HepG2 (cell line): ENCODE data around the gene FRRS1. TPM values are rescaled to one million over a fixed set of nuclear protein-coding genes. Genes with fewer than 3 reads are reported as not detected.

ENCODE experiments used
- EP300 ChIP-seq, 3 experiments: sonication (generic) in 1 of 3; formaldehyde crosslinking in 1 of 3; IDR thresholded peaks; 2 replicates each; pipeline versions ENCODE4 v1.5.1 to v1.6.1; 2011 to 2020; ENCODE audit warnings: low read depth in 2 of 3, low read length in 2 of 3, borderline replicate concordance in 1 of 3, improper control_type of control experiment in 1 of 3, mild to moderate bottlenecking in 1 of 3, missing genetic modification reagents in 1 of 3, moderate library complexity in 1 of 3
- FOXA1 ChIP-seq, 2 experiments: fragments of 450-650 bp in 1 of 2; sonication (generic) in 1 of 2; formaldehyde crosslinking in 1 of 2; IDR thresholded peaks; 2 replicates each; pipeline versions ENCODE4 v1.4.0 to v1.6.1; 2016 to 2020; ENCODE audit warnings: missing genetic modification reagents in 1 of 2
- FOXA3 ChIP-seq: IDR thresholded peaks from 2 replicates; pipeline ENCODE4 v1.6.1; 2016; ENCODE audit warnings: missing genetic modification reagents, missing compliant biosample characterization
- GATAD2A ChIP-seq: IDR thresholded peaks from 2 replicates; pipeline ENCODE4 v1.6.1; 2016
- MED1 ChIP-seq: sonication (generic); formaldehyde crosslinking; IDR thresholded peaks from 2 replicates; pipeline ENCODE4 v1.4.0; 2020; ENCODE audit warnings: missing genetic modification reagents
- PAXIP1 ChIP-seq: sonication (generic); formaldehyde crosslinking; conservative IDR thresholded peaks from 2 replicates; pipeline ENCODE4 v1.4.0; 2020; ENCODE audit warnings: mild to moderate bottlenecking, missing genetic modification reagents, moderate library complexity
- POGZ ChIP-seq: sonication (generic); formaldehyde crosslinking; IDR thresholded peaks from 2 replicates; pipeline ENCODE4 v1.4.0; 2020; ENCODE audit warnings: mild to moderate bottlenecking, missing genetic modification reagents
- SIN3A ChIP-seq: IDR thresholded peaks from 2 replicates; pipeline ENCODE4 v1.6.1; 2011; ENCODE audit warnings: low read depth, mild to moderate bottlenecking, control low read depth, low read length, borderline replicate concordance
- SOX13 ChIP-seq, 3 experiments: fragments of 450-650 bp in 1 of 3; sonication (generic) in 1 of 3; formaldehyde crosslinking in 1 of 3; IDR thresholded peaks in 2 of 3; conservative IDR thresholded peaks in 1 of 3; 2 replicates each; pipeline versions ENCODE4 v1.5.0 to v1.6.1; 2016 to 2020; ENCODE audit warnings: antibody characterized with exemption in 1 of 3, mild to moderate bottlenecking in 1 of 3, missing compliant biosample characterization in 1 of 3, missing genetic modification reagents in 1 of 3, moderate library complexity in 1 of 3
- TBP ChIP-seq: sonication (generic); formaldehyde crosslinking; IDR thresholded peaks from 2 replicates; pipeline ENCODE4 v1.5.0; 2020; ENCODE audit warnings: missing genetic modification reagents
- ZBTB20 ChIP-seq: sonication (generic); formaldehyde crosslinking; IDR thresholded peaks from 2 replicates; pipeline ENCODE4 v1.8.1; 2023; ENCODE audit warnings: missing genetic modification reagents, low read depth, mild to moderate bottlenecking, borderline replicate concordance
- ZBTB38 ChIP-seq: sonication (generic); formaldehyde crosslinking; IDR thresholded peaks from 2 replicates; pipeline ENCODE4 v1.5.1; 2020; ENCODE audit warnings: mild to moderate bottlenecking, missing genetic modification reagents
- ZBTB44 ChIP-seq: sonication (generic); formaldehyde crosslinking; IDR thresholded peaks from 2 replicates; pipeline ENCODE4 v1.4.0; 2020; ENCODE audit warnings: missing genetic modification reagents
- ZNF414 ChIP-seq: sonication (generic); formaldehyde crosslinking; IDR thresholded peaks from 2 replicates; pipeline ENCODE4 v1.5.0; 2020; ENCODE audit warnings: missing genetic modification reagents
- ZNF646 ChIP-seq: sonication (generic); formaldehyde crosslinking; IDR thresholded peaks from 2 replicates; pipeline ENCODE4 v1.9.0; 2021; ENCODE audit warnings: mild to moderate bottlenecking, missing genetic modification reagents
- polyA plus RNA-seq, 8 experiments: library from polyadenylated mRNA; depleted of rRNA in 3 of 8; stranded (reverse) in 7 of 8; unstranded in 1 of 8; fragments of >200 nt; fragmentation: Illumina TruSeq in 4 of 8; extraction: Trizol in 4 of 8; gene quantifications; 2 replicates each; pipeline versions ENCODE4 v1.2.1 to v1.2.3, GENCODE V29; 2011 to 2016; ENCODE audit warnings: low read depth in 4 of 8, missing spikeins in 1 of 8, mixed read lengths in 1 of 8; ENCODE audit not compliant: insufficient read depth in 1 of 8
- total RNA-seq, 5 experiments: library from RNA; depleted of rRNA; stranded (reverse); fragments of >200 nt; fragmentation: Illumina TruSeq; extraction: Trizol; gene quantifications; 2 replicates each; pipeline ENCODE4 v1.2.3, GENCODE V29; 2016; ENCODE audit warnings: low read depth in 1 of 5

FRRS1 gene
- total and polyA plus RNA-seq, 2 of the 13 experiments (the other 11 are each of a cell fraction or from before 2014, with no cell fraction given): 22.6 to 23.4 TPM

DNA sequence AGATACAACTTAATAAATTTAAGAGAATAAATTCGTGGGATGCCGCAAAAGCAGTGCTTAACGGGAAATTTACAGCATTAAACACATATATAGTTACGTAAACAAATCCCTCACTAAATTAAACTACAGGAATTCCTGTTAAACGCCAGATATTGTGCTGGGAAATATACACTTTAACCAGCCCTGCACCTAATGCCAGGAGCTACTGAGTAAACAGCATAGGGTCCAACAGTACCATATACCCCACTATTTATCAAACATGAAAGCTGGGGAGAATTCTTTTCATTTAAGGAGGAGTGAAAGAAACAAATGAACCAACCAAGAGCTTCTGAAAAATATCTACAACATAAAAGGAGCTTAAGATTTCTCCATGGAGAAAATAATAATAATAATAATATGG lies 11.7 kb downstream of the FRRS1 start (continued):
- TF ChIP-seq EP300 (IDR thresholded peaks at IDR 0.05; ENCODE audit: low read depth in 2 of 2, low read length in 2 of 2): peak in 1 of 2 experiments; percentile 45; a peak in 1 of 4 replicates
- TF ChIP-seq EP300 (CRISPR knock-in tag; IDR thresholded peaks at IDR 0.05; ENCODE audit: borderline replicate concordance): no peak
- TF ChIP-seq TBP (CRISPR knock-in tag): no peak
- TF ChIP-seq SOX13 (IDR thresholded peaks at IDR 0.05): no peak
- 0 out of 4 replicates have a peak, but pooled peaks of 1 of the 2 experiments have one; percentile 54 for TF ChIP-seq SOX13 (CRISPR knock-in tag; conservative IDR thresholded peaks at IDR 0.05 in 1 of 2, IDR thresholded peaks at IDR 0.05 in 1 of 2)
- TF ChIP-seq ZBTB20 (CRISPR knock-in tag): peak; percentile 41; the same call in 1 of the 2 replicates
- TF ChIP-seq FOXA1 (IDR thresholded peaks at IDR 0.05): no peak
- TF ChIP-seq FOXA1 (CRISPR knock-in tag; IDR thresholded peaks at IDR 0.05): peak; percentile 66; the same call in 1 of the 2 replicates
- peak; percentile 81 for TF ChIP-seq FOXA3 (CRISPR knock-in tag)
- TF ChIP-seq SIN3A: no peak
- no peak for TF ChIP-seq ZNF646 (CRISPR knock-in tag)
- TF ChIP-seq ZBTB44 (CRISPR knock-in tag): no peak
- TF ChIP-seq ZBTB38 (CRISPR knock-in tag): no peak
- peak; percentile 50 for TF ChIP-seq MED1
- peak; percentile 60; the same call in 1 of the 2 replicates for TF ChIP-seq GATAD2A
- TF ChIP-seq POGZ (CRISPR knock-in tag): 0 out of 2 replicates have a peak, but pooled peaks have one; percentile 1
- TF ChIP-seq ZNF414: no peak
- peak; percentile 57 for TF ChIP-seq PAXIP1 (CRISPR knock-in tag)
